Measurements from ENCODE around the gene CLDN6. TPM values are rescaled to one million over a fixed set of nuclear protein-coding genes. Genes with fewer than 3 reads are reported as not detected.
A peak's percentile ranks its signal among the peaks of the same experiment; 100 is the strongest.

CLDN6 gene
- total RNA-seq, 2 experiments from 2014 or later, result not detected

- H3K27ac Mint-ChIP-seq, result no peak overlapping the region
- H3K27me3 Mint-ChIP-seq, result peaks cover 6% of the 10 kb centered on the region
- CTCF ChIA-PET, result interaction anchor here (2.2 kb wide), 1 partner anchor 56 kb away, joined by 10 read pairs; no protein-coding TSS in a partner anchor
- peaks cover 29% of the 10 kb centered on the region for H3K4me1 Mint-ChIP-seq
- ATAC-seq, result no peak
- H3K9me3 Mint-ChIP-seq (ENCODE audit: low read depth), result no peaks in the 10 kb centered on the region
- DNase-seq, result no peak
- peaks cover 26% of the 10 kb centered on the region for H3K36me3 Mint-ChIP-seq
- no peak overlapping the region for H3K4me3 Mint-ChIP-seq
Measured at GRCh38 chr16:2973093-2973492, 44.9 kb downstream of the CLDN6 start.

GRCh38 chr16:2971985-2972784 is 45.8 kb downstream of the CLDN6 start:
- Mint-ChIP-seq H3K36me3 (peaks cover 20% of the 10 kb centered on the region), H3K27me3 (peaks cover 9% of the 10 kb centered on the region), H3K9me3 (ENCODE audit: low read depth) (no peaks in the 10 kb centered on the region), H3K27ac (no peak overlapping the region), H3K4me1 (peaks cover 27% of the 10 kb centered on the region), H3K4me3 (no peak overlapping the region)
- CTCF ChIA-PET, result interaction anchor here (0.8 to 2.2 kb wide), 3 partner anchors 45 to 90 kb away, joined by 3 to 10 read pairs (median 4); partner anchors contain the start of gene FLYWCH2
- ATAC-seq (no peak), DNase-seq (no peak)

- peaks cover 16% of the 10 kb centered on the region for H3K36me3 Mint-ChIP-seq
- ATAC-seq (no peak), DNase-seq (no peak)
- peaks cover 26% of the 10 kb centered on the region for H3K4me1 Mint-ChIP-seq
- peaks cover 9% of the 10 kb centered on the region for H3K27me3 Mint-ChIP-seq
- H3K27ac Mint-ChIP-seq, result peak overlapping the region; percentile 60
- CTCF ChIA-PET, result interaction anchor here (1.1 to 2.2 kb wide), 2 partner anchors 44 to 57 kb away, joined by 4 to 10 read pairs; no protein-coding TSS in a partner anchor
- H3K4me3 Mint-ChIP-seq, result peak overlapping the region; percentile 73
- no peaks in the 10 kb centered on the region for H3K9me3 Mint-ChIP-seq (ENCODE audit: low read depth)
Measured at GRCh38 chr16:2971134-2971984, 46.6 kb downstream of the CLDN6 start.

GRCh38 chr16:2970563-2970962 is 47.4 kb downstream of the CLDN6 start:
- CTCF ChIA-PET, result interaction anchor here (0.5 to 2.0 kb wide), 14 partner anchors 9 to 363 kb away, joined by 3 to 28 read pairs (median 3); partner anchors contain the start of genes PKMYT1 and TNFRSF12A
- H3K4me1 Mint-ChIP-seq, result peaks cover 32% of the 10 kb centered on the region
- peaks cover 15% of the 10 kb centered on the region for H3K36me3 Mint-ChIP-seq
- ATAC-seq (no peak), DNase-seq (no peak)
- H3K27me3 Mint-ChIP-seq, result peaks cover 11% of the 10 kb centered on the region
- no peaks in the 10 kb centered on the region for H3K9me3 Mint-ChIP-seq (ENCODE audit: low read depth)
- peak overlapping the region; percentile 73 for H3K4me3 Mint-ChIP-seq
- H3K27ac Mint-ChIP-seq, result peak overlapping the region; percentile 60

- H3K36me3 Mint-ChIP-seq, result peaks cover 15% of the 10 kb centered on the region
- peak overlapping the region; percentile 77 for H3K27ac Mint-ChIP-seq
Measured at GRCh38 chr16:2969545-2970521, 48.1 kb downstream of the CLDN6 start.

GRCh38 chr16:2968738-2969544 is 49.0 kb downstream of the CLDN6 start, which contains the start of gene PAQR4:
TSS of gene PAQR4 (plus strand) at chr16:2969348. CDS start at chr16:2969675, 327 bp downstream.
- no peaks in the 10 kb centered on the region for H3K9me3 Mint-ChIP-seq (ENCODE audit: low read depth)
- CTCF ChIA-PET, result interaction anchor here (0.7 to 2.0 kb wide), 13 partner anchors 7 to 190 kb away, joined by 3 to 28 read pairs (median 4); partner anchors contain the start of gene PKMYT1
- peaks cover 18% of the 10 kb centered on the region for H3K27me3 Mint-ChIP-seq
- peaks cover 38% of the 10 kb centered on the region for H3K4me1 Mint-ChIP-seq
- H3K27ac Mint-ChIP-seq, result peak within 1 kb of the TSS; percentile 77
- peak; percentile 75 for ATAC-seq
- peak within 1 kb of the TSS; percentile 73 for H3K4me3 Mint-ChIP-seq
- peaks cover 13% of the 10 kb centered on the region for H3K36me3 Mint-ChIP-seq
- peak; percentile 89 for DNase-seq

More at GRCh38 chr16:2969545-2970521, 48.1 kb downstream of the CLDN6 start:
- Mint-ChIP-seq H3K27me3 (peaks cover 15% of the 10 kb centered on the region), H3K4me1 (peaks cover 36% of the 10 kb centered on the region), H3K4me3 (peak overlapping the region; percentile 73), H3K9me3 (ENCODE audit: low read depth) (no peaks in the 10 kb centered on the region)
- CTCF ChIA-PET, result interaction anchor here (0.5 to 2.0 kb wide), 19 partner anchors 8 to 363 kb away, joined by 3 to 28 read pairs (median 3); partner anchors contain the start of genes PKMYT1 and TNFRSF12A
- ATAC-seq, result peak; percentile 71
- peak; percentile 91 for DNase-seq

GRCh38 chr16:2968368-2968737 is 49.6 kb downstream of the CLDN6 start:
- Mint-ChIP-seq H3K4me1 (peaks cover 40% of the 10 kb centered on the region), H3K27ac (peak overlapping the region; percentile 76), H3K27me3 (peaks cover 23% of the 10 kb centered on the region), H3K4me3 (peak overlapping the region; percentile 71), H3K9me3 (ENCODE audit: low read depth) (no peaks in the 10 kb centered on the region), H3K36me3 (peaks cover 12% of the 10 kb centered on the region)
- CTCF ChIA-PET, result interaction anchor here (0.6 to 2.0 kb wide), 4 partner anchors 9 to 378 kb away, joined by 3 to 8 read pairs (median 4); no protein-coding TSS in a partner anchor
- DNase-seq (no peak), ATAC-seq (no peak)

GRCh38 chr16:2967721-2968161 is 50.2 kb downstream of the CLDN6 start:
- DNase-seq, result no peak
- Mint-ChIP-seq H3K9me3 (ENCODE audit: low read depth) (no peaks in the 10 kb centered on the region), H3K4me3 (no peak overlapping the region), H3K27ac (no peak overlapping the region), H3K36me3 (peaks cover 10% of the 10 kb centered on the region), H3K27me3 (peaks cover 25% of the 10 kb centered on the region), H3K4me1 (peaks cover 40% of the 10 kb centered on the region)
- CTCF ChIA-PET, result interaction anchor here (0.6 to 2.0 kb wide), 8 partner anchors 10 to 377 kb away, joined by 3 to 8 read pairs (median 3); no protein-coding TSS in a partner anchor
- no peak for ATAC-seq

- Mint-ChIP-seq H3K4me3 (no peak overlapping the region), H3K4me1 (peaks cover 40% of the 10 kb centered on the region), H3K36me3 (peaks cover 8% of the 10 kb centered on the region), H3K27ac (no peak overlapping the region), H3K27me3 (peaks cover 29% of the 10 kb centered on the region), H3K9me3 (ENCODE audit: low read depth) (no peaks in the 10 kb centered on the region)
- no peak for ATAC-seq
- CTCF ChIA-PET, result interaction anchor here (1.0 to 2.0 kb wide), 7 partner anchors 11 to 61 kb away, joined by 3 to 8 read pairs (median 3); no protein-coding TSS in a partner anchor
- no peak for DNase-seq
Measured at GRCh38 chr16:2967211-2967631, 50.8 kb downstream of the CLDN6 start.

GRCh38 chr16:2966808-2967191 is 51.2 kb downstream of the CLDN6 start:
- ATAC-seq (no peak), DNase-seq (no peak)
- peaks cover 4% of the 10 kb centered on the region for H3K36me3 Mint-ChIP-seq
- peaks cover 36% of the 10 kb centered on the region for H3K4me1 Mint-ChIP-seq
- no peaks in the 10 kb centered on the region for H3K9me3 Mint-ChIP-seq (ENCODE audit: low read depth)
- no peak overlapping the region for H3K27ac Mint-ChIP-seq
- no peak overlapping the region for H3K4me3 Mint-ChIP-seq
- CTCF ChIA-PET, result interaction anchor here (1.0 to 2.0 kb wide), 6 partner anchors 11 to 62 kb away, joined by 3 to 8 read pairs (median 4); no protein-coding TSS in a partner anchor
- H3K27me3 Mint-ChIP-seq, result peaks cover 33% of the 10 kb centered on the region

GRCh38 chr16:2966043-2966807 is 51.8 kb downstream of the CLDN6 start:
- ATAC-seq, result no peak
- DNase-seq, result no peak
- H3K4me3 Mint-ChIP-seq, result peak overlapping the region; percentile 43
- no peaks in the 10 kb centered on the region for H3K9me3 Mint-ChIP-seq (ENCODE audit: low read depth)
- H3K27me3 Mint-ChIP-seq, result peaks cover 35% of the 10 kb centered on the region
- CTCF ChIA-PET, result interaction anchor here (0.8 to 1.6 kb wide), 6 partner anchors 38 to 61 kb away, joined by 3 to 5 read pairs (median 4); partner anchors contain the start of gene TNFRSF12A
- H3K36me3 Mint-ChIP-seq, result peaks cover 4% of the 10 kb centered on the region
- H3K27ac Mint-ChIP-seq, result no peak overlapping the region
- H3K4me1 Mint-ChIP-seq, result peaks cover 38% of the 10 kb centered on the region

All from activated CD8-positive, alpha-beta memory T cell treated with anti-CD3 and anti-CD28 coated beads, Interleukin-2, amount 10 ng/mL, durations not matched to agents 7 days and 5 days (primary cell).